22Rv1 (cell line): Measurements from ENCODE around the gene TUBGCP5.

Experiments used
- ZFX ChIP-seq: fragments of 450-650 bp; IDR thresholded peaks from 2 replicates; pipeline ENCODE4 v1.6.1; 2017; ENCODE audit warnings: antibody characterized with exemption, borderline replicate concordance
- TF ChIP-seq, protein P1 (sequence below): fragments of 450-650 bp; IDR thresholded peaks from 2 replicates; pipeline ENCODE4 v1.5.1; 2017; ENCODE audit warnings: mild to moderate bottlenecking

DNA sequence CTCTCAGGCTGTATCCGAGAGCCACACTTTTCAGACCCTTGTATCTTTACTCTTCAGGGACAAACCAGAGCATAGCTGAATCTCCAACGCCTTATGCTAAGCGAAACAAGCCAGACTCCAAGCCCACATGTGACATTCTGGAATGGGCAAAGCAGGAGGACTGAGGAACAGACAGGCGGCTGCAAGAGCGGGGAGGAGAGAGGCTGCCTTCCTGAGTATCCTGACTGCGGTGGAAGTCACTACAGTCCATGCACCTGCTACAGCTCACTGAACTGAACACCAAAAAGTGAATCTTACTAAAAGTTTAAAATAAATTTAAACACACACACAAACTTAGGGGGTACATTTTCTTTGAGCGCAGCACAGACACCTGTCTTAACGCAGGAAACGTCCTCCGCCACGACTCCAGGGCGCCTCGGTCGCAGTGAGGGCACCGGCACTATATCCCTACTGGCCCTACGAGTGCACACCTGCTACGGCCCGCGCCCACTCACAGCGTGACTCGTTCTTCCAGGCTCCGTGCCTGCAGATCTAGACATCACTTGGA is 60.6 kb downstream of the TUBGCP5 start:
- TF ChIP-seq, protein P1, sequence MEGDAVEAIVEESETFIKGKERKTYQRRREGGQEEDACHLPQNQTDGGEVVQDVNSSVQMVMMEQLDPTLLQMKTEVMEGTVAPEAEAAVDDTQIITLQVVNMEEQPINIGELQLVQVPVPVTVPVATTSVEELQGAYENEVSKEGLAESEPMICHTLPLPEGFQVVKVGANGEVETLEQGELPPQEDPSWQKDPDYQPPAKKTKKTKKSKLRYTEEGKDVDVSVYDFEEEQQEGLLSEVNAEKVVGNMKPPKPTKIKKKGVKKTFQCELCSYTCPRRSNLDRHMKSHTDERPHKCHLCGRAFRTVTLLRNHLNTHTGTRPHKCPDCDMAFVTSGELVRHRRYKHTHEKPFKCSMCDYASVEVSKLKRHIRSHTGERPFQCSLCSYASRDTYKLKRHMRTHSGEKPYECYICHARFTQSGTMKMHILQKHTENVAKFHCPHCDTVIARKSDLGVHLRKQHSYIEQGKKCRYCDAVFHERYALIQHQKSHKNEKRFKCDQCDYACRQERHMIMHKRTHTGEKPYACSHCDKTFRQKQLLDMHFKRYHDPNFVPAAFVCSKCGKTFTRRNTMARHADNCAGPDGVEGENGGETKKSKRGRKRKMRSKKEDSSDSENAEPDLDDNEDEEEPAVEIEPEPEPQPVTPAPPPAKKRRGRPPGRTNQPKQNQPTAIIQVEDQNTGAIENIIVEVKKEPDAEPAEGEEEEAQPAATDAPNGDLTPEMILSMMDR, result peak; percentile 22; the same call in 1 of the 2 replicates
- no peak for TF ChIP-seq ZFX
